Testis (tissue), 2 donors: ENCODE measurements around the gene DENND5B.

Experiments used
- CTCF ChIP-seq, 3 experiments: fragments of 450-650 bp in 2 of 3; fragments of 200-600 bp in 1 of 3; sonication (generic) in 1 of 3; IDR thresholded peaks; one replicate each; pipeline ENCODE4 v1.5.1; 2016 to 2019; ENCODE audit warnings: antibody characterized with exemption in 3 of 3, mild to moderate bottlenecking in 2 of 3, moderate library complexity in 1 of 3
- POLR2A ChIP-seq: fragments of 450-650 bp; IDR thresholded peaks from one replicate; pipeline ENCODE4 v1.6.1; 2017; ENCODE audit warnings: antibody characterized with exemption, mild to moderate bottlenecking, moderate library complexity

GRCh38 chr12:31369712-31370521 is 221.0 kb downstream of the DENND5B start:
- no peak for TF ChIP-seq CTCF (IDR thresholded peaks at IDR 0.05)
- TF ChIP-seq POLR2A = no peak
